Kidney (tissue), 14 donors: Measurements from ENCODE around the gene NPC2. TPM values are rescaled to one million over a fixed set of nuclear protein-coding genes. Genes with fewer than 3 reads are reported as not detected.

ENCODE experiments used
- DNase-seq, 5 donors: peaks; one replicate each; pipeline ENCODE4 v3.0.0-alpha.2; 2013 to 2020
- FAIRE-seq: peaks from 2 replicates; lab custom pipeline; 2012; peaks lifted over from hg19 to GRCh38; lab: Jason Lieb, UNC
- H3K27ac ChIP-seq, 2 donors: one replicate each; pipeline ENCODE4 v1.7.0; 2013; ENCODE audit warnings: low read depth in 2 of 2, low read length in 2 of 2, inconsistent platforms in 1 of 2
- H3K27me3 ChIP-seq: one replicate; pipeline ENCODE4 v1.7.1; 2013; ENCODE audit warnings: low read length, inconsistent platforms; ENCODE audit not compliant: control insufficient read depth, insufficient read depth
- H3K36me3 ChIP-seq, 3 donors: one replicate each; pipeline versions ENCODE4 v1.7.0 to v1.7.1; 2013; ENCODE audit warnings: low read length in 3 of 3, control low read depth in 1 of 3, inconsistent platforms in 1 of 3; ENCODE audit not compliant: insufficient read depth in 3 of 3, control insufficient read depth in 2 of 3
- H3K4me1 ChIP-seq, 3 donors: one replicate each; pipeline versions ENCODE4 v1.7.0 to v1.7.1; 2013; ENCODE audit warnings: low read length in 3 of 3, inconsistent platforms in 1 of 3, low read depth in 1 of 3; ENCODE audit not compliant: control insufficient read depth in 2 of 3, insufficient read depth in 2 of 3
- H3K4me3 ChIP-seq, 3 donors: one replicate each; pipeline versions ENCODE4 v1.7.0 to v1.8.1; 2013; ENCODE audit warnings: low read length in 3 of 3, control low read depth in 1 of 3, inconsistent platforms in 1 of 3
- H3K9ac ChIP-seq, 3 donors: one replicate each; pipeline versions ENCODE4 v1.7.0 to v1.7.1; 2013; ENCODE audit warnings: low read length in 3 of 3, control low read depth in 1 of 3, inconsistent platforms in 1 of 3
- H3K9me3 ChIP-seq, 3 donors: one replicate each; pipeline versions ENCODE4 v1.7.0 to v1.7.1; 2013; ENCODE audit warnings: low read length in 3 of 3, control low read depth in 1 of 3, inconsistent platforms in 1 of 3; ENCODE audit not compliant: control insufficient read depth in 2 of 3, insufficient read depth in 1 of 3
- CTCF ChIP-seq: IDR thresholded peaks from 3 replicates; pipeline ENCODE4 v1.5.1; 2012; ENCODE audit warnings: mild to moderate bottlenecking, moderate library complexity, borderline replicate concordance; ENCODE audit not compliant: insufficient read depth; ENCODE audit errors: extremely low read depth
- intact Hi-C: fragments of 100-400 bp; cut with DNase I; formaldehyde crosslinking; loops from one replicate; pipeline ENCODE4 v1.11.1; 2022
- polyA plus RNA-seq: library from polyadenylated mRNA; stranded (reverse); fragments of 350-450 nt; fragmentation: Illumina TruSeq; extraction: RNeasy Lipid Tissue Mini Kit (QIAGEN cat#74804); gene quantifications from one replicate; pipeline ENCODE4 v1.2.3, GENCODE V29; 2014; ENCODE audit warnings: low read depth, low replicate concordance; ENCODE audit not compliant: insufficient read depth
- total RNA-seq: library from RNA; stranded (reverse); fragmentation: NEBNext Ultra II Directional; extraction: Animal tissue kit (Norgen Biotek cat#: 25700); gene quantifications from one replicate; pipeline ENCODE4 v1.2.1, GENCODE V29; 2021
- donor health status: control.
- donor health status: control.
- donor health status: control.
- donor health status: control.
- donor health status: control.
- donor health status: DM: yes; HTN: yes; CAD: no.
- donor health status: Normal renal cell carcinoma (clear cell type).

Gene NPC2
- total and polyA plus RNA-seq, 2 donors from 2014 or later = 217 to 435 TPM

GRCh38 chr14:74511966-74512830 lies 19.1 kb upstream of the NPC2 start:
- no peak overlapping the region for H3K4me3 ChIP-seq
- FAIRE-seq (no peak), DNase-seq (no peak)
- no peak for TF ChIP-seq CTCF
- H3K36me3 ChIP-seq = no peaks in the 10 kb centered on the region
- intact Hi-C loops = no loop called here
- no peaks in the 10 kb centered on the region for H3K4me1 ChIP-seq
- no peak overlapping the region for H3K27ac ChIP-seq
- no peaks in the 10 kb centered on the region for H3K27me3 ChIP-seq
- H3K9me3 ChIP-seq = no peaks in the 10 kb centered on the region
- H3K9ac ChIP-seq = no peak overlapping the region

GRCh38 chr14:74510959-74511409 lies 17.9 kb upstream of the NPC2 start:
- Histone ChIP-seq H3K4me3 (no peak overlapping the region), H3K27ac (no peak overlapping the region), H3K9ac (no peak overlapping the region), H3K9me3 (no peaks in the 10 kb centered on the region), H3K27me3 (no peaks in the 10 kb centered on the region), H3K36me3 (no peaks in the 10 kb centered on the region), H3K4me1 (no peaks in the 10 kb centered on the region)
- intact Hi-C loops = no loop called here
- TF ChIP-seq CTCF = no peak
- FAIRE-seq (no peak), DNase-seq (peak in 1 of 5 donors; percentile 45)

- FAIRE-seq = no peak
- Histone ChIP-seq H3K36me3 (no peaks in the 10 kb centered on the region), H3K9me3 (no peaks in the 10 kb centered on the region), H3K4me1 (no peaks in the 10 kb centered on the region), H3K27me3 (no peaks in the 10 kb centered on the region), H3K27ac (no peak overlapping the region), H3K9ac (no peak overlapping the region), H3K4me3 (no peak overlapping the region)
- TF ChIP-seq CTCF = no peak
- intact Hi-C loops = no loop called here
- DNase-seq = peak in 1 of 5 donors; percentile 32
Observed at GRCh38 chr14:74510223-74510931, 17.3 kb upstream of the NPC2 start.
